ENCODE measurements around the gene ESPL1. TPM values are rescaled to one million over a fixed set of nuclear protein-coding genes. Genes with fewer than 3 reads are reported as not detected.

The ESPL1 gene
- total RNA-seq, 2 donors from 2014 or later: 33.3 to 50.7 TPM

DNA sequence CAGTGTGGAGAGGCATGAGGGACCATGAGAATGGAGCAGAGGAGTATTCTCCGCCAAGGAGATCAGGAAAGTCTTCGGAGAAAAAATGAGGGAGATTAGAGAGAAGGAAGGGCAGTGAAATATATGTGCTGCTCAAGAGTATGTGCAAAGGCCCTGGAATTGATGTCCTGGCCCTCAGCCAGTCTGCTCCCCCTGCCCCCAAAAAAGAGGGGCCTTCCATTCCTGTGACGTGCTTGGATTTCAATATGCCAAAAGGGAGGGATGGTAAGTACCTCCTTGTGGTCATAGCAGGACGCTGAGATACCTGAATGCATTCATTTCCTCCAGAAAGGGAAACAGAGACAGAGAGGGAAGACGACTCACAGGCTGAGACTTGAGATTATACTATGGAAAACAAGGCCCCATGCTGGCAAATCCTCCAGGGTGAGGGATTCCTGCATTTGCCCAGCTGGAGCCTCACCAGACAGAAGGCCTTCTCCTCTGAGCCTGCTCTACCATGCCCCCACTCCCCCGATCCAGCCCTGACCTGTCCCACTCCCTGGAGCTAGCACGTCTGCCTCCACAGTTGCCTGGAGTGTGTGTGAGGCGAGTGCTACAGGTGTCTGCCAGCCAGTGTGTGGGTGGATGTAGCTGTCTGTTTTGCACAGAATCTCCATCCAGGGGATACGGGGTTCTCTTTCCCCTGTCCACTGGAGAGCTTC, 32.2 kb upstream of the ESPL1 start:
- 45 to 50% methylated on average over 6 to 9 of the region's 9 CpGs for WGBS, 2 experiments (ENCODE audit: insufficient coverage in 1 of 2, insufficient read length in 1 of 2)
- no peaks in the 10 kb centered on the region for H3K36me3 Mint-ChIP-seq (ENCODE audit: low read depth)
- H3K4me1 Mint-ChIP-seq: peaks cover 50% of the 10 kb centered on the region
- Histone ChIP-seq H3K9me3 (ENCODE audit: control insufficient read depth, low read length) (no peaks in the 10 kb centered on the region), H3K4me3 (ENCODE audit: low read length) (peak overlapping the region; percentile 39), H3K27me3 (ENCODE audit: control insufficient read depth, insufficient read depth, low read length, poor library complexity, severe bottlenecking) (peaks cover 8% of the 10 kb centered on the region), H3K9ac (ENCODE audit: extremely low read depth, low read length, poor library complexity, severe bottlenecking) (no peak overlapping the region), H3K4me1 (ENCODE audit: control insufficient read depth, insufficient read depth, low read length) (peaks cover 16% of the 10 kb centered on the region), H3K36me3 (ENCODE audit: control insufficient read depth, insufficient read depth, low read length) (no peaks in the 10 kb centered on the region), H3K27ac (ENCODE audit: low read depth, low read length) (no peak overlapping the region)
- H3K27me3 Mint-ChIP-seq (ENCODE audit: insufficient read depth): peaks cover 9% of the 10 kb centered on the region
- H3K4me3 Mint-ChIP-seq: no peak overlapping the region
- H3K9me3 Mint-ChIP-seq: no peaks in the 10 kb centered on the region
- TF ChIP-seq, protein P1, sequence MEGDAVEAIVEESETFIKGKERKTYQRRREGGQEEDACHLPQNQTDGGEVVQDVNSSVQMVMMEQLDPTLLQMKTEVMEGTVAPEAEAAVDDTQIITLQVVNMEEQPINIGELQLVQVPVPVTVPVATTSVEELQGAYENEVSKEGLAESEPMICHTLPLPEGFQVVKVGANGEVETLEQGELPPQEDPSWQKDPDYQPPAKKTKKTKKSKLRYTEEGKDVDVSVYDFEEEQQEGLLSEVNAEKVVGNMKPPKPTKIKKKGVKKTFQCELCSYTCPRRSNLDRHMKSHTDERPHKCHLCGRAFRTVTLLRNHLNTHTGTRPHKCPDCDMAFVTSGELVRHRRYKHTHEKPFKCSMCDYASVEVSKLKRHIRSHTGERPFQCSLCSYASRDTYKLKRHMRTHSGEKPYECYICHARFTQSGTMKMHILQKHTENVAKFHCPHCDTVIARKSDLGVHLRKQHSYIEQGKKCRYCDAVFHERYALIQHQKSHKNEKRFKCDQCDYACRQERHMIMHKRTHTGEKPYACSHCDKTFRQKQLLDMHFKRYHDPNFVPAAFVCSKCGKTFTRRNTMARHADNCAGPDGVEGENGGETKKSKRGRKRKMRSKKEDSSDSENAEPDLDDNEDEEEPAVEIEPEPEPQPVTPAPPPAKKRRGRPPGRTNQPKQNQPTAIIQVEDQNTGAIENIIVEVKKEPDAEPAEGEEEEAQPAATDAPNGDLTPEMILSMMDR (conservative IDR thresholded peaks at IDR 0.05): no peak
- peak; percentile 94 for DNase-seq
- peak overlapping the region; percentile 64 for H3K27ac Mint-ChIP-seq

DNA sequence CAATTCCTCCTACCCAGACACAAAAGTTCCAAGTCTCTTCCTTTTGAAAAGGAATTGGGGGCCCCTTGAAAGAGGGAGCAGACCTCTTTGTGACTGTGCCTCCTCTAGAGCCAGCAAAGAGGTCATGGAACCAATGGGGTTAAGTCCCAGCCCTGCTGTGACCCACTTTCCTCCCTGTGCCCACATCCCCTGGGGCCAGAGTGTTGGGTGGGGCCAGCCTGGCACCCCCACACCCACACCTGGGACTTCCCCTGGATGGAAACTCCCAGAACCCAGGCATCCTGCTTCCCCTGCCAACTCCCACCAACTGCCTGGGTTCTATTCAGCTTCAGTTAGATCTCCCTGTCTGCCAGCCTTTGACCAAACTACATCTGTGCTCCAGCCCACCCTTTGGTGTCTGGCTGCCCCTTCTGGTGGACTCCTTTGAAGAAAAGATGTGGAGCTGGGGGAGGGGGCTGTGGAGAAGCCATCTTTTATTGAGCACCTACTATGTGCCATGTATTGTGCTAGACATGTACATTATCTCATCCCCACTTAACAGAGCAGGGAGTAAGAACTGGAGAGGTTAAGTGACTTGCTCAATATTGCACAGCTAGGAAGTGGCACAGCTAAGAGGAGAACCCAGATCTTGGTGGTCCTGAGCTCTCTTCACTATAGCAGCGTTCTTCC, 31.5 kb upstream of the ESPL1 start:
- Mint-ChIP-seq H3K27ac (peak overlapping the region; percentile 64), H3K9me3 (no peaks in the 10 kb centered on the region), H3K27me3 (ENCODE audit: insufficient read depth) (peaks cover 2% of the 10 kb centered on the region), H3K36me3 (ENCODE audit: low read depth) (no peaks in the 10 kb centered on the region), H3K4me1 (peaks cover 52% of the 10 kb centered on the region), H3K4me3 (no peak overlapping the region)
- Histone ChIP-seq H3K9ac (ENCODE audit: extremely low read depth, low read length, poor library complexity, severe bottlenecking) (no peak overlapping the region), H3K36me3 (ENCODE audit: control insufficient read depth, insufficient read depth, low read length) (no peaks in the 10 kb centered on the region), H3K4me1 (ENCODE audit: control insufficient read depth, insufficient read depth, low read length) (peaks cover 16% of the 10 kb centered on the region), H3K9me3 (ENCODE audit: control insufficient read depth, low read length) (no peaks in the 10 kb centered on the region), H3K4me3 (ENCODE audit: low read length) (no peak overlapping the region), H3K27me3 (ENCODE audit: control insufficient read depth, insufficient read depth, low read length, poor library complexity, severe bottlenecking) (peaks cover 1% of the 10 kb centered on the region), H3K27ac (ENCODE audit: low read depth, low read length) (no peak overlapping the region)
- DNase-seq: no peak
- TF ChIP-seq, protein P1 (conservative IDR thresholded peaks at IDR 0.05): no peak
- 83% methylated on average over 1 of the region's 1 CpG; no CpG with 5 or more reads in 1 of the 2 experiments for WGBS, 2 experiments (ENCODE audit: insufficient coverage in 1 of 2, insufficient read length in 1 of 2)

DNA sequence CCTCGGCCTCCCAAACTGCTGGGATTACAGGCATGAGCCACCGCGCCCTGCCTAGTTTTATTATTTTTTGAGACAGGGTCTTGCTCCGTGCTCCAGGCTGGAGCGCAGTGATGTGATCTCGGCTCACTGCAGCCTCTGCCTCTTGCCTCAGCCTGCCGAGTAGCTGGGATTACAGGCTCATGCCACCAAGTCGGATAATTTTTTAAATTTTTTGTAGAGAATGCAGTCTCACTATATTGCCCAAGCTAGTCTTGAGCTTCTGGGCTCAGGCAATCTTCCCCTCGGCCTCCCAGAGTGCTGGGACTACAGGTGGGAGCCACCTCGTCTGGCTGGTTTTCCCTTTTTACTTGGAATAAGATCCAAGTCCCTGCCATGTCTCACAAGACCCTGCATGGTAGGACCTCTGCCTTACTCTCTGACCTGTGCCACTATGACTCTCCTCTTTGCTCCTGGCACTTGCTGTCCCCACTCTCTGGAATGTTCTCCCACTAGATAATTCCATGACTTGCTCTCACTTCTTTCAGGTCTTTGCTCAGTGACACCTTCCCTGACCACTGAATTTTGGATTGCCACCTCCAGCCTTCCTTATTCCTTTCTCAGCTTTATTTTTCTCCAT, 28.3 kb upstream of the ESPL1 start:
- no peaks in the 10 kb centered on the region for H3K9me3 Mint-ChIP-seq
- Histone ChIP-seq H3K4me1 (ENCODE audit: control insufficient read depth, insufficient read depth, low read length) (peaks cover 4% of the 10 kb centered on the region), H3K36me3 (ENCODE audit: control insufficient read depth, insufficient read depth, low read length) (no peaks in the 10 kb centered on the region), H3K9ac (ENCODE audit: extremely low read depth, low read length, poor library complexity, severe bottlenecking) (no peak overlapping the region), H3K27me3 (ENCODE audit: control insufficient read depth, insufficient read depth, low read length, poor library complexity, severe bottlenecking) (no peaks in the 10 kb centered on the region), H3K4me3 (ENCODE audit: low read length) (no peak overlapping the region), H3K9me3 (ENCODE audit: control insufficient read depth, low read length) (no peaks in the 10 kb centered on the region), H3K27ac (ENCODE audit: low read depth, low read length) (no peak overlapping the region)
- DNase-seq: no peak
- H3K27me3 Mint-ChIP-seq (ENCODE audit: insufficient read depth): peaks cover 11% of the 10 kb centered on the region
- no peak overlapping the region for H3K27ac Mint-ChIP-seq
- no peaks in the 10 kb centered on the region for H3K36me3 Mint-ChIP-seq (ENCODE audit: low read depth)
- no peak overlapping the region for H3K4me3 Mint-ChIP-seq
- peaks cover 51% of the 10 kb centered on the region for H3K4me1 Mint-ChIP-seq
- WGBS, 2 experiments (ENCODE audit: insufficient coverage in 1 of 2, insufficient read length in 1 of 2): 91 to 93% methylated on average over 9 to 10 of the region's 10 CpGs
- TF ChIP-seq, protein P1 (conservative IDR thresholded peaks at IDR 0.05): no peak

Data from endodermal cell (in vitro differentiated cells).